CD4-positive, alpha-beta memory T cell (primary cell): Measurements from ENCODE around the gene MGRN1. TPM values are rescaled to one million over a fixed set of nuclear protein-coding genes. Genes with fewer than 3 reads are reported as not detected.

ENCODE experiments used
- CTCF ChIA-PET: fragments of 350-600 bp; sonication (Branson Sonifier 250); formaldehyde crosslinking; loops from one replicate; lab custom pipeline; 2021; ENCODE audit warnings: inconsistent platforms; ENCODE audit not compliant: partially characterized antibody; lab: Charles Lee
- POLR2A ChIA-PET: fragments of 350-600 bp; sonication (Branson Sonifier 250); formaldehyde crosslinking; loops from one replicate; lab custom pipeline; 2021; ENCODE audit not compliant: partially characterized antibody; lab: Charles Lee
- DNase-seq, 5 donors: peaks; one replicate each; pipeline versions ENCODE4 v3.0.0 to v3.0.0-alpha.2; 2020 to 2022; ENCODE audit warnings: mixed read lengths in 1 of 5
- H3K27ac ChIP-seq: one replicate; pipeline ENCODE4 v1.7.0; 2013; ENCODE audit warnings: low read depth, low read length
- H3K27me3 ChIP-seq: 2 replicates; pipeline ENCODE4 v1.7.0; 2013; ENCODE audit warnings: mild to moderate bottlenecking, low read length, moderate library complexity; ENCODE audit not compliant: insufficient read depth
- H3K36me3 ChIP-seq: 2 replicates; pipeline ENCODE4 v1.7.0; 2013; ENCODE audit warnings: mild to moderate bottlenecking, low read length, moderate library complexity; ENCODE audit not compliant: insufficient read depth
- H3K4me1 ChIP-seq: 2 replicates; pipeline ENCODE4 v1.7.0; 2013; ENCODE audit warnings: mild to moderate bottlenecking, low read length, moderate library complexity; ENCODE audit not compliant: insufficient read depth
- H3K4me3 ChIP-seq, 2 donors: one replicate each; pipeline ENCODE4 v1.7.0; 2013; ENCODE audit warnings: low read length in 2 of 2, mild to moderate bottlenecking in 1 of 2
- H3K9me3 ChIP-seq, 2 donors: one replicate each; pipeline ENCODE4 v1.7.0; 2013; ENCODE audit warnings: low read length in 2 of 2, control low read depth in 1 of 2; ENCODE audit not compliant: control insufficient read depth in 1 of 2
- H3K27ac Mint-ChIP-seq, 7 donors: one replicate each; pipeline ENCODE4 v1.8.0; 2020 to 2021; ENCODE audit warnings: mixed read lengths in 7 of 7, mild to moderate bottlenecking in 6 of 7, inconsistent platforms in 3 of 7, moderate library complexity in 3 of 7
- H3K27me3 Mint-ChIP-seq, 2 donors: one replicate each; pipeline ENCODE4 v1.8.0; 2020 to 2021; ENCODE audit warnings: mixed read lengths in 2 of 2
- H3K36me3 Mint-ChIP-seq, 2 donors: one replicate each; pipeline ENCODE4 v1.8.0; 2020 to 2021; ENCODE audit warnings: mixed read lengths in 2 of 2, inconsistent platforms in 1 of 2, mild to moderate bottlenecking in 1 of 2
- H3K4me1 Mint-ChIP-seq, 4 donors: one replicate each; pipeline ENCODE4 v1.8.0; 2020 to 2021; ENCODE audit warnings: mixed read lengths in 4 of 4, mild to moderate bottlenecking in 1 of 4
- H3K4me3 Mint-ChIP-seq, 8 donors: one replicate each; pipeline ENCODE4 v1.8.0; 2020 to 2021; ENCODE audit warnings: mixed read lengths in 8 of 8, mild to moderate bottlenecking in 7 of 8, moderate library complexity in 6 of 8, inconsistent platforms in 3 of 8
- H3K9me3 Mint-ChIP-seq, 8 donors: one replicate each; pipeline ENCODE4 v1.8.0; 2020 to 2021; ENCODE audit warnings: mixed read lengths in 8 of 8, mild to moderate bottlenecking in 5 of 8, inconsistent platforms in 3 of 8, moderate library complexity in 1 of 8
- intact Hi-C: fragments of 100-400 bp; cut with micrococcal nuclease; formaldehyde crosslinking; loops from one replicate; pipeline ENCODE4 v1.15.1; 2023
- polyA plus RNA-seq, 2 donors: library from polyadenylated mRNA; unstranded; fragments of 300-500 nt; fragmentation: Illumina TruSeq; gene quantifications; one replicate each; pipeline ENCODE4 v1.2.3, GENCODE V29; 2021
- total RNA-seq, 2 experiments: library from RNA; stranded (reverse); gene quantifications; one replicate each; pipeline ENCODE4 v1.2.3, GENCODE V29; 2021

Gene MGRN1
- total and polyA plus RNA-seq, 4 experiments from 2014 or later, result 1.2 to 64.1 (median 35.0) TPM

GRCh38 chr16:4586291-4586690 is 38.3 kb upstream of the MGRN1 start:
- no peaks in the 10 kb centered on the region for H3K9me3 ChIP-seq
- no peaks in the 10 kb centered on the region for H3K4me1 ChIP-seq
- ChIA-PET CTCF (interaction anchor here (0.7 to 4.7 kb wide), 16 partner anchors 11 to 297 kb away, joined by 3 to 57 read pairs (median 4); no protein-coding TSS in a partner anchor), POLR2A (interaction anchor here (1.4 to 1.6 kb wide), 2 partner anchors 81 to 110 kb away, joined by 3 to 13 read pairs; partner anchors contain the start of gene HMOX2)
- H3K27me3 ChIP-seq, result peaks cover 3% of the 10 kb centered on the region
- Mint-ChIP-seq H3K4me1 (peaks cover 0 to 4% (median 3%) of the 10 kb centered on the region in 4 donors), H3K27me3 (peaks cover 4 to 6% of the 10 kb centered on the region in 2 donors), H3K9me3 (peaks cover 0 to 8% (median 0%) of the 10 kb centered on the region in 8 donors), H3K27ac (no peak overlapping the region), H3K36me3 (no peaks in the 10 kb centered on the region), H3K4me3 (no peak overlapping the region)
- H3K27ac ChIP-seq, result no peak overlapping the region
- no peak for DNase-seq
- intact Hi-C loops, result no loop called here
- H3K36me3 ChIP-seq, result no peaks in the 10 kb centered on the region
- H3K4me3 ChIP-seq, result no peak overlapping the region

- Histone ChIP-seq H3K36me3 (no peaks in the 10 kb centered on the region), H3K4me3 (no peak overlapping the region), H3K27me3 (peaks cover 3% of the 10 kb centered on the region), H3K4me1 (no peaks in the 10 kb centered on the region), H3K9me3 (no peaks in the 10 kb centered on the region), H3K27ac (no peak overlapping the region)
- no peak for DNase-seq
- no peak overlapping the region for H3K4me3 Mint-ChIP-seq
- POLR2A ChIA-PET, result no interaction called here
- peaks cover 0 to 4% (median 3%) of the 10 kb centered on the region in 4 donors for H3K4me1 Mint-ChIP-seq
- CTCF ChIA-PET, result interaction anchor here (1.3 to 4.7 kb wide), 2 partner anchors 15 to 82 kb away, joined by 4 to 57 read pairs; no protein-coding TSS in a partner anchor
- H3K27me3 Mint-ChIP-seq, result peaks cover 4 to 6% of the 10 kb centered on the region in 2 donors
- H3K9me3 Mint-ChIP-seq, result peaks cover 0 to 8% (median 0%) of the 10 kb centered on the region in 8 donors
- no peaks in the 10 kb centered on the region for H3K36me3 Mint-ChIP-seq
- intact Hi-C loops, result no loop called here
- no peak overlapping the region for H3K27ac Mint-ChIP-seq
These were observed 36.2 kb upstream of the MGRN1 start for GRCh38 chr16:4588386-4588785.

- Mint-ChIP-seq H3K36me3 (no peaks in the 10 kb centered on the region), H3K27me3 (peaks cover 4 to 6% of the 10 kb centered on the region in 2 donors), H3K4me1 (peaks cover 0 to 4% (median 3%) of the 10 kb centered on the region in 4 donors), H3K4me3 (no peak overlapping the region), H3K9me3 (peaks cover 0 to 8% (median 0%) of the 10 kb centered on the region in 8 donors), H3K27ac (no peak overlapping the region)
- H3K4me3 ChIP-seq, result no peak overlapping the region
- no peaks in the 10 kb centered on the region for H3K9me3 ChIP-seq
- H3K27ac ChIP-seq, result no peak overlapping the region
- CTCF ChIA-PET, result interaction anchor here (1.3 kb wide), 1 partner anchor 16 kb away, joined by 4 read pairs; no protein-coding TSS in a partner anchor
- H3K4me1 ChIP-seq, result no peaks in the 10 kb centered on the region
- no peaks in the 10 kb centered on the region for H3K36me3 ChIP-seq
- peaks cover 3% of the 10 kb centered on the region for H3K27me3 ChIP-seq
- no peak for DNase-seq
- POLR2A ChIA-PET, result no interaction called here
- intact Hi-C loops, result no loop called here
These were observed 35.7 kb upstream of the MGRN1 start for GRCh38 chr16:4588961-4589360.

DNA sequence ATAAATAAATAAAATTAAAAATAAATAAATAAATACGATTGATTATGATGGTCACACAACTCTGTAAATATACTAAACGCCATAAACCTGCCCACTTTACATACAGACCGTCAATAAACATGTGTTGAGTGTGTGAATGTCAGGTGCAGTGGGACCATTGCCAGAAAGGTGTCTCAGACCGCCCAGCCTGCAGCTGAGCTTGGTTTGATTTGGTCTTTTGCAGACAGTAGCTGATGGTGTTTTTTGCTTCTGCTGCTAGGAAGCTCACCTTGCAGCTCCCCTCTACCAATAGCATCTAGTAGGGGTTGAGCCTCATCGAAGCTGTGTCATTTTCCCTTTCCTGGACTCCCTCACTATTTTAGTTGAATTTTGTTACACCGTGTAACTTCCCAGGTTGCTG is 33.4 kb upstream of the MGRN1 start:
- H3K4me3 Mint-ChIP-seq, result no peak overlapping the region
- H3K9me3 Mint-ChIP-seq, result peaks cover 0 to 8% (median 0%) of the 10 kb centered on the region in 8 donors
- Histone ChIP-seq H3K4me3 (no peak overlapping the region), H3K9me3 (no peaks in the 10 kb centered on the region), H3K4me1 (no peaks in the 10 kb centered on the region), H3K36me3 (no peaks in the 10 kb centered on the region), H3K27me3 (peaks cover 3% of the 10 kb centered on the region), H3K27ac (no peak overlapping the region)
- POLR2A ChIA-PET, result no interaction called here
- intact Hi-C loops, result no loop called here
- CTCF ChIA-PET, result interaction anchor here (1.3 kb wide), 1 partner anchor 83 kb away, joined by 3 read pairs; no protein-coding TSS in a partner anchor
- H3K27me3 Mint-ChIP-seq, result peaks cover 0 to 4% of the 10 kb centered on the region in 2 donors
- no peak overlapping the region for H3K27ac Mint-ChIP-seq
- no peaks in the 10 kb centered on the region for H3K4me1 Mint-ChIP-seq
- DNase-seq, result no peak
- H3K36me3 Mint-ChIP-seq, result no peaks in the 10 kb centered on the region

- no peak overlapping the region for H3K27ac Mint-ChIP-seq
- H3K9me3 ChIP-seq, result no peaks in the 10 kb centered on the region
These were observed 32.7 kb upstream of the MGRN1 start for GRCh38 chr16:4591706-4592470.

GRCh38 chr16:4593086-4593485 is 31.5 kb upstream of the MGRN1 start:
- H3K27ac Mint-ChIP-seq, result no peak overlapping the region
- CTCF ChIA-PET, result no interaction called here
- no peaks in the 10 kb centered on the region for H3K4me1 Mint-ChIP-seq

More at GRCh38 chr16:4591706-4592470, 32.7 kb upstream of the MGRN1 start:
- Histone ChIP-seq H3K36me3 (no peaks in the 10 kb centered on the region), H3K27me3 (no peaks in the 10 kb centered on the region), H3K4me1 (no peaks in the 10 kb centered on the region), H3K4me3 (no peak overlapping the region), H3K27ac (no peak overlapping the region)
- no peak overlapping the region for H3K4me3 Mint-ChIP-seq
- peaks cover 2 to 6% of the 10 kb centered on the region in 2 donors for H3K27me3 Mint-ChIP-seq
- no peaks in the 10 kb centered on the region for H3K36me3 Mint-ChIP-seq
- intact Hi-C loops, result no loop called here
- no peak for DNase-seq
- ChIA-PET CTCF (interaction anchor here (1.3 kb wide), 1 partner anchor 84 kb away, joined by 3 read pairs; no protein-coding TSS in a partner anchor), POLR2A (no interaction called here)
- H3K9me3 Mint-ChIP-seq, result peaks cover 0 to 8% (median 0%) of the 10 kb centered on the region in 8 donors
- no peaks in the 10 kb centered on the region for H3K4me1 Mint-ChIP-seq

More at GRCh38 chr16:4593086-4593485, 31.5 kb upstream of the MGRN1 start:
- H3K4me3 ChIP-seq, result no peak overlapping the region
- no peaks in the 10 kb centered on the region for H3K9me3 ChIP-seq
- no peaks in the 10 kb centered on the region for H3K27me3 ChIP-seq
- POLR2A ChIA-PET, result no interaction called here
- intact Hi-C loops, result no loop called here
- Mint-ChIP-seq H3K36me3 (no peaks in the 10 kb centered on the region), H3K4me3 (no peak overlapping the region), H3K9me3 (peaks cover 0 to 6% (median 0%) of the 10 kb centered on the region in 8 donors), H3K27me3 (peaks cover 2 to 6% of the 10 kb centered on the region in 2 donors)
- H3K4me1 ChIP-seq, result no peaks in the 10 kb centered on the region
- DNase-seq, result no peak
- no peak overlapping the region for H3K27ac ChIP-seq
- no peaks in the 10 kb centered on the region for H3K36me3 ChIP-seq
